ENCODE results near the gene TESK2.
A peak's percentile ranks its signal among the peaks of the same experiment; 100 is the strongest.
"Not testable (repeated sequence)": the region's sequence is repeated elsewhere in the genome, so short reads cannot be mapped to it uniquely, and the experiment has no call there.

Gene TESK2

GRCh38 chr1:45490626-45491486, at the start of gene TESK2:
TESK2 (minus strand) TSS chr1:45491163; CDS start chr1:45457785, 33,378 bp downstream.
- DNase-seq: peak; percentile 100

- no peak for DNase-seq
Measured at GRCh38 chr1:45536886-45537285, 45.9 kb upstream of the TESK2 start.

- no peak for DNase-seq
Measured at GRCh38 chr1:45535988-45536766, 45.2 kb upstream of the TESK2 start.

GRCh38 chr1:45531873-45532272, 40.9 kb upstream of the TESK2 start:
- DNase-seq: no peak

- DNase-seq: peak; percentile 80
Measured at GRCh38 chr1:45530632-45531135, 39.7 kb upstream of the TESK2 start.

- DNase-seq: no peak
Measured at GRCh38 chr1:45526135-45526644, 35.2 kb upstream of the TESK2 start.

GRCh38 chr1:45523975-45524374, 33.0 kb upstream of the TESK2 start:
- not testable (repeated sequence) for DNase-seq

GRCh38 chr1:45523516-45523915, 32.6 kb upstream of the TESK2 start:
- DNase-seq: not testable (repeated sequence)

- DNase-seq: no peak
Measured at GRCh38 chr1:45522324-45523104, 31.6 kb upstream of the TESK2 start.

- peak; percentile 82 for DNase-seq
Measured at GRCh38 chr1:45521413-45522323, 30.7 kb upstream of the TESK2 start, which contains the start of gene PRDX1. PRDX1 (minus strand) TSS chr1:45521884; CDS start chr1:45519043, 2,841 bp downstream.

- DNase-seq: not testable (repeated sequence)
Measured at GRCh38 chr1:45519774-45520173, 28.8 kb upstream of the TESK2 start.

- DNase-seq: peak; percentile 77
Measured at GRCh38 chr1:45518910-45519309, 27.9 kb upstream of the TESK2 start.

- DNase-seq: not testable (repeated sequence)
Measured at GRCh38 chr1:45518366-45518765, 27.4 kb upstream of the TESK2 start.

GRCh38 chr1:45516465-45516864, 25.5 kb upstream of the TESK2 start:
- DNase-seq: no peak

GRCh38 chr1:45516036-45516435, 25.1 kb upstream of the TESK2 start:
- no peak for DNase-seq

- not testable (repeated sequence) for DNase-seq
Measured at GRCh38 chr1:45513532-45514260, 22.7 kb upstream of the TESK2 start.

- DNase-seq: peak; percentile 30
Measured at GRCh38 chr1:45512641-45513054, 21.7 kb upstream of the TESK2 start.

GRCh38 chr1:45510972-45511527, 20.1 kb upstream of the TESK2 start:
- DNase-seq: no peak

GRCh38 chr1:45510036-45510971, 19.3 kb upstream of the TESK2 start:
- DNase-seq: no peak
